ENCODE results near the gene RNASE13.

RNASE13 gene

GRCh38 chr14:21034707-21035106 lies at the start of gene RNASE13:
RNASE13 (minus strand) TSS chr14:21034807; CDS start chr14:21034288, 519 bp downstream.
- TF ChIP-seq CTCF (IDR thresholded peaks at IDR 0.05; ENCODE audit: low read depth, low read length) = no peak

GRCh38 chr14:21084396-21084795 lies 49.8 kb upstream of the RNASE13 start:
- no peak for TF ChIP-seq CTCF (IDR thresholded peaks at IDR 0.05; ENCODE audit: low read depth, low read length)

More at GRCh38 chr14:21034707-21035106, at the start of gene RNASE13:
- DNase-seq (ENCODE audit: low read depth, low spot score) = no peak
- H3K4me3 ChIP-seq (ENCODE audit: low read depth, low read length) = no peak within 1 kb of the TSS
- in situ Hi-C loops (cut with HindIII; ENCODE audit: low sequenced_read_pairs) = no loop called here

GRCh38 chr14:21083565-21084325 lies 49.1 kb upstream of the RNASE13 start:
- DNase-seq (ENCODE audit: low read depth, low spot score) = no peak
- TF ChIP-seq CTCF (IDR thresholded peaks at IDR 0.05; ENCODE audit: low read depth, low read length) = no peak
- in situ Hi-C loops (cut with HindIII; ENCODE audit: low sequenced_read_pairs) = no loop called here
- H3K4me3 ChIP-seq (ENCODE audit: low read depth, low read length) = no peak overlapping the region

More at GRCh38 chr14:21084396-21084795, 49.8 kb upstream of the RNASE13 start:
- in situ Hi-C loops (cut with HindIII; ENCODE audit: low sequenced_read_pairs) = no loop called here
- H3K4me3 ChIP-seq (ENCODE audit: low read depth, low read length) = no peak overlapping the region
- no peak for DNase-seq (ENCODE audit: low read depth, low spot score)

- no peak for TF ChIP-seq CTCF (IDR thresholded peaks at IDR 0.05; ENCODE audit: low read depth, low read length)
- no peak for DNase-seq (ENCODE audit: low read depth, low spot score)
- in situ Hi-C loops (cut with HindIII; ENCODE audit: low sequenced_read_pairs) = no loop called here
- no peak overlapping the region for H3K4me3 ChIP-seq (ENCODE audit: low read depth, low read length)
Observed at GRCh38 chr14:21081521-21082142, 47.0 kb upstream of the RNASE13 start.

- in situ Hi-C loops (cut with HindIII; ENCODE audit: low sequenced_read_pairs) = no loop called here
- no peak overlapping the region for H3K4me3 ChIP-seq (ENCODE audit: low read depth, low read length)
- no peak for TF ChIP-seq CTCF (IDR thresholded peaks at IDR 0.05; ENCODE audit: low read depth, low read length)
- no peak for DNase-seq (ENCODE audit: low read depth, low spot score)
Observed at GRCh38 chr14:21078726-21079125, 44.1 kb upstream of the RNASE13 start.

GRCh38 chr14:21078287-21078686 lies 43.7 kb upstream of the RNASE13 start:
- no peak for TF ChIP-seq CTCF (IDR thresholded peaks at IDR 0.05; ENCODE audit: low read depth, low read length)
- no peak overlapping the region for H3K4me3 ChIP-seq (ENCODE audit: low read depth, low read length)
- DNase-seq (ENCODE audit: low read depth, low spot score) = no peak
- in situ Hi-C loops (cut with HindIII; ENCODE audit: low sequenced_read_pairs) = no loop called here
